NCI-H2196 treated with DMSO at 0.1 percent for 48 hours (cell line): ENCODE data around the gene NMB.
A peak's percentile ranks its signal among the peaks of the same experiment; 100 is the strongest.
"Not testable (repeated sequence)": the region's sequence is repeated elsewhere in the genome, so short reads cannot be mapped to it uniquely, and the experiment has no call there.

Experiments
- DNase-seq: peaks from one replicate; lab custom pipeline; 2025; ENCODE audit not compliant: unreplicated experiment; lab: John Stamatoyannopoulos, UW

The NMB gene, protein sequence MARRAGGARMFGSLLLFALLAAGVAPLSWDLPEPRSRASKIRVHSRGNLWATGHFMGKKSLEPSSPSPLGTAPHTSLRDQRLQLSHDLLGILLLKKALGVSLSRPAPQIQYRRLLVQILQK

GRCh38 chr15:84658080-84658787 is at the start of gene NMB:
NMB (minus strand) TSS chr15:84658199; CDS start chr15:84658152, 47 bp downstream.
- DNase-seq: peak; percentile 30

GRCh38 chr15:84703808-84704207 is 45.8 kb upstream of the NMB start:
- DNase-seq: no peak

DNA sequence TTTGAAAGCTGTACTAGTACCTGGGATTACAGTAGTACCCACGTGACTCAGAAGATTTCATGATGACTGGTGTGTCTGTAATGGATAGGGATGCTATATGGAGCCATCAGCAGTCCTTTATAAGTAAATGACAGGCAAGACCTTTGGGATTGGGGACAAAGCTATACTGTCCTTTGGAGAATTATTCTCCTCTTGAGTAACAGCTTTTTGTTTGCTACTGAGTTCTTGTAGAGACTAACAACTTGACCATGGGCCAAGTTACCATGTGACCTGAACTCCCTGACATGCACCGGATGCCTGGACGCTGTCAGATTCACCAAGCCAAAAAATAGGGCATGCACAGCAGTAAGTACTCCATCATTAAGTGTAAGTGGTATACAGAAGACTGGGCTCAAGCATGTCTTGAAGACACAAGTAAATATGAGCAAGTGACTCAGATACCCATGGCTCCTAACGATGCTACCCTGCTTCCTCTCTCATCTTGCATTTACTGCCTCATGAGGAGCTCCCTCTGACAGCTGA is 45.0 kb upstream of the NMB start:
- no peak for DNase-seq

- DNase-seq: no peak
These were observed 41.7 kb upstream of the NMB start for GRCh38 chr15:84699538-84700191.

GRCh38 chr15:84697236-84697990 is 39.4 kb upstream of the NMB start:
- no peak for DNase-seq

- no peak for DNase-seq
These were observed 38.8 kb upstream of the NMB start for GRCh38 chr15:84696757-84697156.

- no peak for DNase-seq
These were observed 32.3 kb upstream of the NMB start for GRCh38 chr15:84690342-84690741.

GRCh38 chr15:84689858-84690257 is 31.9 kb upstream of the NMB start:
- no peak for DNase-seq

DNA sequence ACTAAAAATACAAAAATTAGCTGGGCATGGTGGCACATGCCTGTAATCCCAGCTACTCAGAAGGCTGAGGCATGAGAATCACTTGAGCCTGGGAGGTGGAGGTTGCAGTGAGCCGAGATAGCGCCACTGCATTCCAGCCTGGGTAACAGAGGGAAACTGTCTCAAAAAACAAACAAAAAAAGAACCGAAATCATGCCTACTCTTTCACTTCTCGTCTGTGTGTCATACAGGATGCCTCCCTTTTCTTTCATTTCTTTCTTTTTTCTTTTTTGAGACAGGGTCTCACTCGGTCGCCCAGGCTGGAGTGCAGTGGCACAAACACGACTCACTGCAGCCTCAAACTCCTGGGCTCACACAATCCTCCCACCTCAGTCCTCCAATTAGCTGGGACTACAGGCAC is 28.4 kb upstream of the NMB start:
- DNase-seq: not testable (repeated sequence)

DNA sequence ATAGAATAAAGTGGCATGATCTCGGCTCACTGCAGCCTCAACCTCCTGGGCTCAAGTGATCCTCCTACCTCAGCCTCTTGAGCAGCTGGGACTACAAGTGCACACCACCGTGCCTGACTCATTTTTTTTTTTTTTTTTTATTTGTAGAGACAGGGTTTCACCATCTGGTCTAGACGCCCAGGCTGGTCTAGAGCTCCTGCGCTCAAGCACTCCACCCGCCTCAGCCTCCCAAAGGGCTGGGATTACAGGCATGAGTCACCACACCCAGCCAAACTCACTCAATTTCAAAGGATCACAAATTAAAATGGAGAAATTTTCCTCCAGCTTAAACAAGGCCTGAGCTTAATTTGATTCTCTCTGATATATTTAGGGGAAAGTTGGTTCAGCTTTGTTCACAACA is 27.3 kb upstream of the NMB start:
- DNase-seq: no peak

GRCh38 chr15:84684092-84684491 is 26.1 kb upstream of the NMB start:
- DNase-seq: no peak

DNA sequence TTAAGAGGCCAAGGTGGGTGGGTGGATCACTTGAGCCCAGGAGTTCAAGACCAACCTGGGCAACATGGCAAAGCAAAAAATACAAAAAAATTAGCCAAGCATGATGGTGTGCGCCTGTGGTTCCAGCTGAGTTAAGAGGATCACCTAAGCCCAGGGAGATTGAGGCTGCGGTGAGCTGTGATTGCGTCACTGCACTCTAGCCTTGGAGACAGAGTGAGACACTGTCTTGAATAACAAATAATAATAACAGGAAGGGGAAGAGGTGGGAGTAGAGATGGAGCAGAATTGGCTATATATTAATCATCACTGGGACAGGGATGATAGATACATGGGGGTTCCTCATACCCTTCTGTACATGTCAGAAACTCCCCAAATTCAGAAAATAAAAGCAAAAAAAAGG is 23.8 kb upstream of the NMB start:
- no peak for DNase-seq

DNA sequence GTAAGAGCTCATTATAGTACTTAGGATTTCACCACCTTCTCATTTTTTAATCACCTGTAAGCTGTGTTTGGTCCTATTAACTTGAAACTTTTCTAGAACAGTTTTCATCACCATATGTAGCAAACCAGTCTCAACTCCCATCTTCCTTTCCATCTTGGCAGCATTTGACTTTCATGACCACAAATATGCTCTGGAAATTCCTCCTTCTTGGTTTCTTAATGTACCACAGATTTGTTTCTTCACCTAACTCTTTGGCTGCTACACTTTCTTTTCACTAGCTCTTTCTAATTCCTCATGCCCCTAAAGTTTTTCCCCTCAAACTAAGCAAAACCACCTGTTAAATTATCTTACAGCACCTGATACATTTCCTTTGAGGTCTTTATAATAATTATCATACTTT is 13.2 kb upstream of the NMB start:
- no peak for DNase-seq

GRCh38 chr15:84669726-84670125 is 11.7 kb upstream of the NMB start:
- no peak for DNase-seq

- DNase-seq: no peak
These were observed 10.4 kb upstream of the NMB start for GRCh38 chr15:84668221-84668982.

- no peak for DNase-seq
These were observed 8.4 kb upstream of the NMB start for GRCh38 chr15:84666373-84666772.

- no peak for DNase-seq
These were observed 3.0 kb upstream of the NMB start for GRCh38 chr15:84661001-84661400.

- DNase-seq: no peak
These were observed 2.1 kb upstream of the NMB start for GRCh38 chr15:84659904-84660781.

- no peak for DNase-seq
These were observed 901 bp upstream of the NMB start for GRCh38 chr15:84658788-84659411.

GRCh38 chr15:84657748-84658079 is 285 bp downstream of the NMB start:
- DNase-seq: no peak
